Activated CD8-positive, alpha-beta memory T cell treated with anti-CD3 and anti-CD28 coated beads for 36 hours (primary cell): Measurements from ENCODE around the gene PLAGL1. TPM values are rescaled to one million over a fixed set of nuclear protein-coding genes. Genes with fewer than 3 reads are reported as not detected.
"Not testable (repeated sequence)": the region's sequence is repeated elsewhere in the genome, so short reads cannot be mapped to it uniquely, and the experiment has no call there.

Experiments used
- CTCF ChIA-PET: fragments of 350-600 bp; sonication (Branson Sonifier 250); formaldehyde crosslinking; loops from one replicate; lab custom pipeline; 2021; ENCODE audit warnings: antibody characterized with exemption; lab: Charles Lee
- POLR2A ChIA-PET: fragments of 350-600 bp; sonication (Branson Sonifier 250); formaldehyde crosslinking; loops from one replicate; lab custom pipeline; 2021; ENCODE audit warnings: antibody characterized with exemption; lab: Charles Lee
- total RNA-seq, 2 experiments: library from RNA; stranded (reverse); gene quantifications; one replicate each; pipeline ENCODE4 v1.2.3, GENCODE V29; 2021

Gene PLAGL1
- total RNA-seq, 2 experiments from 2014 or later: 24.3 to 27.8 TPM

DNA sequence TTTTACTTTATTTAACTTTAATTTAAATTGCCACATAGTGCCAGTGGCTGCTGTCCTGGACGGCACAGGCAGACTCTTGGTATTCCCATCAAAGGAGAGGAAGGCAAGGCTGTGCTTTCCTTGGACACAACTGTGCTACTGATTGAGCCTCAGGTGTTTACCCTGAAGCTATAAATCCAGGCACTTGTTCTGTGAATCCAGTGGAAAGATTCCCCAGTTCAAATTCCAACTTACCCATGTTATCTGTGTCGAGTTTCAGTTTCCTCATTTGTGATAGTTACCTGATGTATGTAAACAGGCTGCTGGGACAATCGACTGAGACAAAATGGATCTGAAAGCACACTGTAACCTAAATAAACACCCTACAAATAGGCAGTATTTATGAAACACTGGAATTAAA lies 57.2 kb downstream of the PLAGL1 start:
- ChIA-PET CTCF (no interaction called here), POLR2A (no interaction called here)

DNA sequence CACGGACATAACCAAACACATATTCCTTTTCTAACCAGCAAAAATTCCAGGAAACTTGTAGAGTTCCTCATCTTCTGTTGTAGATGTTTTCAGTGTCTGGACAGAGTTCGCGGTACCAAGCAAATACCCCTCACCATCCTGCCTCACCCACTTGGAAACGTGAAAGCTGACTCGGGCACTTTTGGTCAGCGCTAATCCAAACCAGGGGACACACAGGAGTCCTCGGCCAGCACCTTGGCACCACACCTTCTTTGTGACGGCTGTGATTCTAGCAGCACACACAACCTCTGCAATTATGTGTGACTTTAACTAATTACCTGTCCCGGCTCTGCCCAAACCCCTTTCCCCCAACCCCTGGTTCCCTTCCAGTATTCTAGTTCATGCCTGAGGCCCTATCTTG lies 58.1 kb downstream of the PLAGL1 start:
- ChIA-PET CTCF (interaction anchor here (1.4 kb wide), 1 partner anchor 63 kb away, joined by 4 read pairs; no protein-coding TSS in a partner anchor), POLR2A (no interaction called here)

GRCh38 chr6:143949535-143949934 lies 58.5 kb downstream of the PLAGL1 start:
- POLR2A ChIA-PET: no interaction called here
- CTCF ChIA-PET: interaction anchor here (1.4 kb wide), 1 partner anchor 64 kb away, joined by 4 read pairs; no protein-coding TSS in a partner anchor

DNA sequence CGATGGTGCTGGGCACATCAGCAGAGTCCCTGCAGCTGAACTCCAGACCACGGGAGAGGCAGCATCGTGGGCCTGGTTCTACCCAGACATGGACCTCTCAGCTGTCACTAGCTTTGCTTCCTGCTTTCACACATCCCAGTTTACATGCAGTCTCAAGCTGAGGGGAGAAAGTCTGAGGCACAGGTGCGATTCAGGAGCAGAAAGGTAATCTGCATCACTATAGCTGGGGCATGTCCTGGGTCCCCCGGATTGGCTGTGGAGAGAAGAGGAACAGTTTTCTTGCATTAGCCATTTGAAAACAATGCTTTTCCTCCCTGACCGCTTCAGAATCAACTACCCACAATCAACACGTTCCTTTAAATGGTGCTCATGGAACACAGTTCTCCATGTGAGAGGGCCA lies 59.9 kb downstream of the PLAGL1 start:
- CTCF ChIA-PET: interaction anchor here (1.4 kb wide), 1 partner anchor 65 kb away, joined by 4 read pairs; no protein-coding TSS in a partner anchor
- POLR2A ChIA-PET: no interaction called here

DNA sequence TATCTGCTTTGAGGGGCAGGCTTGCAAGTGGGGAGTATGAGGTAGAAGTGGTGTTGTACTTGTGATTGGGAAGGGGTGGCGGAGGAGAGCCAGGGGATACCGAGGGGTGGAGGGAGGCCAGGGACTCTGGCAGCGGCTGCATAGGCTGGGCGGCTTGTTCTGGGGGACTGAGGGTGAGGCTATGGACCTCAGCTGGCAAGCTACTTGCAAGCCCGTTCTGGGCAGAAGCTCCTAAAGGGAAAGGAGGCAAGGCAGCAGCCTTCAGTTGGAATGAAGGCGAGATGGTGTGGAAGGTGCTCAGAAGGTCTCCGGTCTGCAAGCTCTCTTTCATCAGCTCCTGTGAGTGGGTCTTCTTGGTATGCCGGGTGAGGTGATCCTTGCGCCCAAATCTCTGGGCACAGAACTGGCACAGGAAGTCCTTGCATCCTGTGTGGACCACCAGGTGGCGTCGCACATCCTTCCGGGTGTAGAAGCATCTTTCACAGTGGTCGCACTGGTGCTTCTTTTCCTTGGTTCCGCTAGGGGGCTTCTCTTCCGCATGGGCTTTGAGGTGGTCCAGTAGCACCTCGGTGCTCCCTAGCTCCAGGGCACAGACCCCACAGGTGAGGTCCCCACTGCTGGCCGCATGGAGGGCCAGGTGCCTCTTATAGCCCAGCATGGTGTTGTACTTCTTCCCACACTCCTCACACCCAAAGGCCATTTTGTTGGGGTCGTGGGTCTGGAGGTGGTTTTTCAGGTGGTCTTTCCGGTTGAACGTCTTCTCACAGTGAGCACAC lies 66.0 kb downstream of the PLAGL1 start:
- ChIA-PET POLR2A (no interaction called here), CTCF (interaction anchor here (0.7 to 3.2 kb wide), 5 partner anchors 71 to 367 kb away, joined by 3 to 15 read pairs (median 4); partner anchors contain the start of gene LTV1)

- POLR2A ChIA-PET: no interaction called here
- CTCF ChIA-PET: interaction anchor here (0.7 to 1.9 kb wide), 8 partner anchors 9 to 365 kb away, joined by 3 to 7 read pairs (median 4); no protein-coding TSS in a partner anchor
Measured at GRCh38 chr6:143940011-143940597, 68.0 kb downstream of the PLAGL1 start.

GRCh38 chr6:143939364-143939763 lies 68.7 kb downstream of the PLAGL1 start:
- POLR2A ChIA-PET: no interaction called here
- CTCF ChIA-PET: interaction anchor here (0.7 to 1.9 kb wide), 5 partner anchors 46 to 360 kb away, joined by 3 to 7 read pairs (median 5); no protein-coding TSS in a partner anchor

DNA sequence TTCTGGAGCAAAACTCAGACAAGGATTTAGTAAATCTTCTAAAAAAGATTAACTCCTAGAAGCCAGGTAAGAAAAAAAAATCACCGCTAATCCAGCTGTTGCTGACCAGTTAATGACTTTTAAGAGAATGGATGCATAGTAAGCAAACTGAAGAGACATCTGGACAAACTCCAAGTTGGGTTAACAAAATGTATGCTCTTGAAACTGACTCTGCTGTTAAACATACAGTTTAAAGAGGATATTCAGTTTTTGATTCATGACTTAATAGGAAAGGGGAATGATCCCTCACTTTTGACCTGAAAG lies 70.4 kb downstream of the PLAGL1 start:
- POLR2A ChIA-PET: no interaction called here
- CTCF ChIA-PET: interaction anchor here (0.6 kb wide), 1 partner anchor 353 kb away, joined by 3 read pairs; no protein-coding TSS in a partner anchor

DNA sequence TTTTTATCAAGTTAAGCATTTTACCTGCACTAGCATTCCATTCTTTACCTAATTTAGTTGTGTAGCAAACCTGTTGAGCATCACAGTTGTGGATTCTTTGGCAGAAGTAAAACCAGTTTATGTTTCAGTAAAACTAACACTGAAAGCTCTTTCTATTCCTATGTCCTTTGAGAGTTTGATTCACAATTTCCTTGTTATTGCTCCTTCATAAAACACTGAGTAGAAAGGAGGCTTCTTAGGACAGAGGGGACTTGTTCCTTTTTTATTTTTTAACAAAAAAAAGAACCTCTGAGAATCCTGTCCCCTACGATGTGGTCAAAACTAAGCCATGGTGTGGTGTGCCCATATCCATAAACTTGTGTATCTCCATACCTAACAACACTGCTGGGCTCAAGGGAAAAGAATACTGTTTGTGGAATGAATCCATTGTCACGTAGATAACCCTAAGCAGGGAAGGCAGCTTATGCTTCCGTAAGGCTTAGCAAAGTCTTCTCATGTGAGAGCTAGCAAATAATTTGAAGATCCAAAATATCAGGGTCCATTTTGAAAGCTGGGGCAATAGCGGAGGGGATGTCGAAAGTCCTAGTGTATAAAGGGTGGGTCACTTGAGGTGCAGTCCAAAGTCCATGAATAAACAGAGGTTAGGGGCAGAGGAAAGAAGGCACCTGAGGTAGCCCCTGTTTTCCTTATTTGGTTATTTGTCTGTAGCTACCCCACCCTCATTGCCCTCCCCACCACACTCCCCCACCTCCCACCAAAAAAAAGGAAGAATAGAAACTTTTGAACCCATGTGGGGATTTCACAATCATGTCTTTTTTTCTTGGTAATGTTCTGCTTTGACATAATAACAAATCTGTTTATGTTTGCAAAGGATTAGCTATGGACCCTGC lies 71.0 kb downstream of the PLAGL1 start:
- CTCF ChIA-PET: interaction anchor here (0.6 kb wide), 1 partner anchor 354 kb away, joined by 3 read pairs; no protein-coding TSS in a partner anchor
- POLR2A ChIA-PET: no interaction called here

DNA sequence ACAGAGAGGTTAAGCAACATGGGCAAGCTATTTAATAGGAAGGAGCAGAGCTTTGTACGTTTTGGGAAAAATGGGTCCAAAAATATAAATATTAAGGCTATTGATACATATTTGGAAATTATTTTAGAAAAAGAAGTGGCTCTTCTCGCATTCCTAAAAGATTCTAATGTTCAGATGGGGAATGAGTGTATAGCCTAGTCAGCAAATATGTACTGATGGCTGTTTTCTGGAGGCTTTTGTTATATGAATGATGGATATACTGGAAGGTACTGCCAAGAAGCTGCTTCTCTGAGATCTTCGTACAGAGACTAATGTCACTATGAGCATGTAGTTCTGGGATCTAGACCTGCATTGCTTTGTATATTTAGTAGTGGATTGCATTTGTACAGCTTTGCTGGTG lies 71.7 kb downstream of the PLAGL1 start:
- CTCF ChIA-PET: no interaction called here
- POLR2A ChIA-PET: no interaction called here

GRCh38 chr6:143934867-143935266 lies 73.2 kb downstream of the PLAGL1 start:
- POLR2A ChIA-PET: no interaction called here
- CTCF ChIA-PET: interaction anchor here (0.7 to 1.6 kb wide), 2 partner anchors 37 to 78 kb away, joined by 5 to 6 read pairs; no protein-coding TSS in a partner anchor

DNA sequence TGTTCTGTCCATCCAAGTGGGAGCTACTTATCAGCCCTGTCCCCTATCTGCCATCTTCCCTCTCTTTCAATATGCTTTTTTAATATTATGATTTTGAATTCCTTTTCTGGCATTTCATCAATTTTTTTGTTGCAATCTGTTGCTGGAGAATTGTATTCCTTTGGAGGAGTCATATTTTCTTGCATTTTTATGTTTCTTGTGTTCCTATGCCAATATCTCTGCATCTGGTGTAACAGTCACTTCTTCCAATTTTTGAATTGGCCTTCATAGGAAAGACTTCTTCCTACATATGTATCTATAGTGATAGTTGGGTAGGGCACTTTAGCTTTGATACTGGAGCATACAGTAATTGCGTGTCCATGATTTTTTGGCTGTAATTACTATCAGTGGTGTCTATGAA lies 73.7 kb downstream of the PLAGL1 start:
- CTCF ChIA-PET: interaction anchor here (1.6 kb wide), 1 partner anchor 79 kb away, joined by 5 read pairs; no protein-coding TSS in a partner anchor
- POLR2A ChIA-PET: no interaction called here

- ChIA-PET POLR2A (no interaction called here), CTCF (no interaction called here)
Measured at GRCh38 chr6:143929975-143930374, 78.1 kb downstream of the PLAGL1 start.

GRCh38 chr6:143928853-143929252 lies 79.2 kb downstream of the PLAGL1 start:
- CTCF ChIA-PET: no interaction called here
- POLR2A ChIA-PET: no interaction called here

GRCh38 chr6:143917026-143917425 lies 91.0 kb downstream of the PLAGL1 start:
- POLR2A ChIA-PET, CTCF ChIA-PET: not testable (repeated sequence)

DNA sequence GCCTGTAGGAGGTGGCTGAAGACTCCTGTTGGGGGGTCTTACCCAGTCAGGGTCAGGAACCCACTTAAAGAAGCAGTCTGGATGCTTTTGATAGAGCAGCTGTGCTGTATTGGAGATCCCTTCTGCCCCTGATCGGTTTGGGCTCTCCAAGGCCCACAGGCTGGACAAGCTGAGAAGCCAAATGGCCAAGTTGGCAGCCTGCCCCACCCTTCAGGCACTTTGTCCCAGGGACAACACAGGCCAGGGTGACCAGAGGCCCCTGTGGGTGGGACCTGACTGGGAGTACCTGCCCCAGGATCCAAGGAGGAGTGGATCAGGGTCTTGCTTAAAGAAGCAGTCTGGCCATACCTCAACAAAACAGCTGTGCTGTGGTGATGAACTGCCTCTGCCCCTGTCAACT lies 95.4 kb downstream of the PLAGL1 start:
- ChIA-PET CTCF (no interaction called here), POLR2A (no interaction called here)

DNA sequence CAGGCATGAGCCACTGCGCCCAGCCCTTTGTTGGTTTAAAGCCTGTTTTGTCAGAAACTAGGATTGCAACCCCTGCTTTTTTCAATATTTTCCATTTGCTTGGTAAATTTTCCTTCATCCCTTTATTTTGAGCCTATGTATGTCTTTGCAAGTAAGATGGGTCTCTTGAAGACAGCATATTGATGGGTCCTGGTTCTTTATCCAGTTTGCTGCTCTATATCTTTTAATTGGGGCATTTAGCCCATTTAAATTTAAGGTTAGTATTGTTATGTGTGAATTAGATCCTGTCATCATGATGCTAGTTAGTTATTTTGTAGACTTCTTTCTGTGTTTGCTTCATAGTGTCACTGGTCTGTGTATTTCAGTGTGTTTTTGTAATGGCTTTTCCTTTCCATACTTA lies 97.0 kb downstream of the PLAGL1 start:
- ChIA-PET POLR2A (no interaction called here), CTCF (no interaction called here)

- ChIA-PET POLR2A (no interaction called here), CTCF (no interaction called here)
Measured at GRCh38 chr6:143902827-143903226, 105.2 kb downstream of the PLAGL1 start.
